PC-3 (cell line): ENCODE results near the gene GPC1. TPM values are rescaled to one million over a fixed set of nuclear protein-coding genes. Genes with fewer than 3 reads are reported as not detected.

Experiments
- ATAC-seq: fragments of 200-7000 bp; cut with Tn5 transposase; 2 replicates; pipeline ENCODE4 v1.9.1; 2020; ENCODE audit warnings: mild to moderate bottlenecking, moderate library complexity
- BruUV-seq: library from RNA; stranded (reverse); fragments of 400-500 nt; replicated peaks from 2 replicates; lab custom pipeline; 2021; lab: Mats Ljungman, UMichigan
- CTCF ChIA-PET: fragments of 300-600 bp; sonication (Branson Sonifier 250); formaldehyde crosslinking; loops from one replicate; lab custom pipeline; 2022; ENCODE audit warnings: antibody characterized with exemption; lab: Charles Lee
- POLR2A ChIA-PET: fragments of 300-600 bp; sonication (Branson Sonifier 250); formaldehyde crosslinking; loops from one replicate; lab custom pipeline; 2022; ENCODE audit warnings: antibody characterized with exemption; ENCODE audit not compliant: unreplicated experiment; lab: Charles Lee
- DNase-seq: peaks from one replicate; pipeline ENCODE4 v3.0.0-alpha.2; 2015
- H2AFZ ChIP-seq: fragments of 300-600 bp; sonication (generic); 2 replicates; pipeline ENCODE4 v1.6.0; 2016; ENCODE audit warnings: antibody characterized with exemption, low read length
- H3F3A ChIP-seq: fragments of 300-600 bp; sonication (generic); one replicate; pipeline ENCODE4 v1.6.0; 2017; ENCODE audit warnings: antibody characterized with exemption, low read length, control low read depth, mild to moderate bottlenecking; ENCODE audit not compliant: unreplicated experiment
- H3K27ac ChIP-seq: fragments of 300-600 bp; sonication (generic); 2 replicates; pipeline ENCODE4 v1.5.1; 2016; ENCODE audit warnings: mild to moderate bottlenecking, low read length
- H3K27me3 ChIP-seq: fragments of 300-600 bp; sonication (generic); 2 replicates; pipeline ENCODE4 v1.6.1; 2016; ENCODE audit warnings: low read length, mixed read lengths
- H3K36me3 ChIP-seq: fragments of 300-600 bp; sonication (generic); 2 replicates; pipeline ENCODE4 v1.6.1; 2016; ENCODE audit warnings: low read depth, mixed run types, low read length, mixed read lengths
- H3K4me1 ChIP-seq: fragments of 300-600 bp; sonication (generic); 2 replicates; pipeline ENCODE4 v1.5.1; 2016; ENCODE audit warnings: low read length; ENCODE audit not compliant: insufficient read depth
- H3K4me2 ChIP-seq: fragments of 300-600 bp; sonication (generic); 2 replicates; pipeline ENCODE4 v1.6.0; 2016; ENCODE audit warnings: low read length
- H3K4me3 ChIP-seq: fragments of 300-600 bp; sonication (generic); 2 replicates; pipeline ENCODE4 v1.5.1; 2016; ENCODE audit warnings: mild to moderate bottlenecking, low read length, mixed read lengths
- H3K79me2 ChIP-seq: fragments of 300-600 bp; sonication (generic); 2 replicates; pipeline ENCODE4 v1.6.1; 2017; ENCODE audit warnings: low read length, mixed read lengths
- H3K9ac ChIP-seq: fragments of 300-600 bp; sonication (generic); 2 replicates; pipeline ENCODE4 v1.6.0; 2016; ENCODE audit warnings: mild to moderate bottlenecking, low read length
- H3K9me2 ChIP-seq: fragments of 300-600 bp; sonication (generic); replicated peaks from 2 replicates; pipeline ENCODE4 v1.6.1; 2016; ENCODE audit warnings: mixed run types, low read length, mixed read lengths
- H3K9me3 ChIP-seq: fragments of 300-600 bp; sonication (generic); 2 replicates; pipeline ENCODE4 v1.6.1; 2016; ENCODE audit warnings: low read length, mixed read lengths
- H4K20me1 ChIP-seq: fragments of 300-600 bp; sonication (generic); 2 replicates; pipeline ENCODE4 v1.6.1; 2016; ENCODE audit warnings: low read length, mixed read lengths
- EZH2 ChIP-seq: fragments of 300-600 bp; sonication (generic); IDR thresholded peaks from one replicate; pipeline ENCODE4 v1.6.1; 2017; ENCODE audit warnings: antibody characterized with exemption, mild to moderate bottlenecking, low read length; ENCODE audit not compliant: unreplicated experiment
- EZH2phosphoT487 ChIP-seq: fragments of 300-600 bp; sonication (generic); IDR thresholded peaks from 2 replicates; pipeline ENCODE4 v1.6.1; 2018; ENCODE audit warnings: mild to moderate bottlenecking, antibody characterized with exemption, low read length, borderline replicate concordance
- intact Hi-C: fragments of 100-400 bp; cut with micrococcal nuclease; formaldehyde crosslinking; loops from 2 replicates; pipeline ENCODE4 v1.9.0; 2023
- total RNA-seq: library from RNA; depleted of rRNA; stranded (reverse); fragments of >200 nt; gene quantifications from 2 replicates; pipeline ENCODE4 v1.2.3, GENCODE V29; 2014
- TF ChIP-seq, protein P1 (sequence below): fragments of 300-600 bp; sonication (generic); conservative IDR thresholded peaks from 2 replicates; pipeline ENCODE4 v1.5.1; 2017; ENCODE audit warnings: antibody characterized with exemption, low read depth, mild to moderate bottlenecking, low read length

Gene GPC1
- total RNA-seq, 1 experiment from 2014 or later: 37.1 TPM

DNA sequence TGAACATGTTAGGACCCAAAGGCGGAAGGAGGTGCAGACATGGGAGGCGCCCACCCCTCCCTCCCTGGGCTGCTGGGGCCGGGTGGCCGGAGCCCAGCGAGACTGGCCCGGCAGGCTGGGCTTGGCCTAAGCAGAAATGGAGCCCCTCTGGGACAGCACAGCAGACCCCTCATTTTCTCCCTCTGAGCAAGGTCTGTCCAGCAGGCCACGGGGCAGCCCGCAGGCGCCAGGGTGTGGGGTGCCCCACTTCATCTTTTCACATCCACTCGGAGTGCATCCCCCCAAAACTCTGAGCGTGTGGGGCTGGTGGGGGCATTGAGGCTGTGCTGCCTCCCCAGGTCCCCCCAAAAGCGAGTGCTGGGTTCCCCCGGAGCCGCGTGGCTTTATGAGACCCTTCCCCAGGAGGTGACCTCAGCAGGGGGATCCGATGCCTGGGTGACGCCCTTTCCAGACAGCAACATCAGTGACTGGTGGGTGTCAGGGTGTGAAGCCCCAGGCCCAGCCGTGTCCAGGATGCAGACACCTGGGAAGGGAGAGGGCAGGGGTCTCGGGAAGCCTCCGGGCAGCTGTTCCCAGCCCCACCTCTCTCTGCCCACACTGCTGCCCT, 36.7 kb upstream of the GPC1 start:
- DNase-seq: no peak
- Histone ChIP-seq H4K20me1 (no peaks in the 10 kb centered on the region), H3K9me3 (no peaks in the 10 kb centered on the region), H3K27me3 (no peaks in the 10 kb centered on the region), H3F3A (no peaks in the 10 kb centered on the region), H3K9ac (no peak overlapping the region), H3K4me2 (no peak overlapping the region), H3K36me3 (no peaks in the 10 kb centered on the region), H3K4me3 (no peak overlapping the region), H2AFZ (no peak overlapping the region), H3K9me2 (no peaks in the 10 kb centered on the region), H3K4me1 (no peaks in the 10 kb centered on the region), H3K27ac (no peak overlapping the region), H3K79me2 (no peaks in the 10 kb centered on the region)
- ChIA-PET POLR2A (no interaction called here), CTCF (no interaction called here)
- intact Hi-C loops: no loop called here
- no peak for ATAC-seq
- TF ChIP-seq EZH2phosphoT487 (no peak), EZH2 (no peak)
- TF ChIP-seq, protein P1, sequence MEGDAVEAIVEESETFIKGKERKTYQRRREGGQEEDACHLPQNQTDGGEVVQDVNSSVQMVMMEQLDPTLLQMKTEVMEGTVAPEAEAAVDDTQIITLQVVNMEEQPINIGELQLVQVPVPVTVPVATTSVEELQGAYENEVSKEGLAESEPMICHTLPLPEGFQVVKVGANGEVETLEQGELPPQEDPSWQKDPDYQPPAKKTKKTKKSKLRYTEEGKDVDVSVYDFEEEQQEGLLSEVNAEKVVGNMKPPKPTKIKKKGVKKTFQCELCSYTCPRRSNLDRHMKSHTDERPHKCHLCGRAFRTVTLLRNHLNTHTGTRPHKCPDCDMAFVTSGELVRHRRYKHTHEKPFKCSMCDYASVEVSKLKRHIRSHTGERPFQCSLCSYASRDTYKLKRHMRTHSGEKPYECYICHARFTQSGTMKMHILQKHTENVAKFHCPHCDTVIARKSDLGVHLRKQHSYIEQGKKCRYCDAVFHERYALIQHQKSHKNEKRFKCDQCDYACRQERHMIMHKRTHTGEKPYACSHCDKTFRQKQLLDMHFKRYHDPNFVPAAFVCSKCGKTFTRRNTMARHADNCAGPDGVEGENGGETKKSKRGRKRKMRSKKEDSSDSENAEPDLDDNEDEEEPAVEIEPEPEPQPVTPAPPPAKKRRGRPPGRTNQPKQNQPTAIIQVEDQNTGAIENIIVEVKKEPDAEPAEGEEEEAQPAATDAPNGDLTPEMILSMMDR: no peak
- no TSS peak for BruUV-seq

DNA sequence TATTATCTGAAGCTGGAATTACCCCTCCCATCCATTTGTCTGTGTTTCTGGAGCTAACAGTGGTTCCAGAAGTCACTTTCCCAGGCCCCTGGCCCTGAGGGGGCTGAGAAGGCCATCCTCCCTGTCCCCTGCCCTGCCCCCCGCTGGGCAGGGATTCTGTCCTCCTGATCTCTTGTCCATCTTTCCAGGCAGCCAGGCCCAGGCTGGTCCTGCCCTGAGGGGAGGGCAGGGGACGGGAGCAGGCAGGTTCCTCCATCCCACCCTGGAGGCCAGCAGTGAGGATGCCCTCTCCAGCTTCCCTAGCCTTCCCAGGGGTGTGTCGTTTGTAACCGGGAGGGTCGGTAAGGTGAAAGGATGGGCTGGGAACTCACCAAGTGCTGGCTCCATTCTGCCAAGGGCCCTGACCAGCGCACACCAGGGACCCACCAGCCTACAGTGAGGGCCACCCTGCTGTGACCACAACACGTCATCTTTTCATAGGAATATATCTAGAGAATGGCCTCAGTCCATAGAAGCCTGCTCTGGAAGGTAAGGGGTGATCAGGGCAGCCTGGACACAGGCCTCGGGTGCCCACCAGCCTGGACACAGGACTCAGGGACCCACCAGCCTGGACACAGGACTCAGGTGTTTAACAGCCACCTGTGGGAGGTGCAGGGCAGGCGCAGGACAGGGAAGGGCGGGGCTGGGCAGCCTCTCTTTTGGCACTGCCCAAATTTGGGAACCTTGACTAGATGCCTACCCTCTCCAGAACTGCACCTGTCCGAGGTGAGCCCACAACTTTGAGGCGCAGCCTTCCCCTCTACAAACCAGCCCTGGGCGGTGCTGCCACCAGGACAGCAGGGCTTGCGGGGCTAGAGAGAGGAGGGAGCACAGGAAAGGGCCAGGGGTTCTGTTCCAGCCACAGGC, 35.8 kb upstream of the GPC1 start:
- Histone ChIP-seq H3K79me2 (no peaks in the 10 kb centered on the region), H3K9me3 (no peaks in the 10 kb centered on the region), H2AFZ (no peak overlapping the region), H3K36me3 (no peaks in the 10 kb centered on the region), H3K4me3 (no peak overlapping the region), H3K27me3 (no peaks in the 10 kb centered on the region), H3K4me1 (no peaks in the 10 kb centered on the region), H3F3A (no peaks in the 10 kb centered on the region), H4K20me1 (no peaks in the 10 kb centered on the region), H3K27ac (no peak overlapping the region), H3K9ac (no peak overlapping the region), H3K4me2 (no peak overlapping the region), H3K9me2 (no peaks in the 10 kb centered on the region)
- no TSS peak for BruUV-seq
- intact Hi-C loops: no loop called here
- ChIA-PET POLR2A (no interaction called here), CTCF (no interaction called here)
- DNase-seq (no peak), ATAC-seq (no peak)
- TF ChIP-seq EZH2phosphoT487 (no peak), EZH2 (no peak)
- TF ChIP-seq, protein P1: no peak
